HG02763 (cell line): ENCODE data around the gene FOCAD.
"Not testable (repeated sequence)": the region's sequence is repeated elsewhere in the genome, so short reads cannot be mapped to it uniquely, and the experiment has no call there.

ENCODE experiments used
- ATAC-seq: cut with Tn5 transposase; IDR thresholded peaks from one replicate; pipeline ENCODE4 v1.9.1; 2021; ENCODE audit warnings: mild to moderate bottlenecking, moderate library complexity; ENCODE audit not compliant: unreplicated experiment

The FOCAD gene

DNA sequence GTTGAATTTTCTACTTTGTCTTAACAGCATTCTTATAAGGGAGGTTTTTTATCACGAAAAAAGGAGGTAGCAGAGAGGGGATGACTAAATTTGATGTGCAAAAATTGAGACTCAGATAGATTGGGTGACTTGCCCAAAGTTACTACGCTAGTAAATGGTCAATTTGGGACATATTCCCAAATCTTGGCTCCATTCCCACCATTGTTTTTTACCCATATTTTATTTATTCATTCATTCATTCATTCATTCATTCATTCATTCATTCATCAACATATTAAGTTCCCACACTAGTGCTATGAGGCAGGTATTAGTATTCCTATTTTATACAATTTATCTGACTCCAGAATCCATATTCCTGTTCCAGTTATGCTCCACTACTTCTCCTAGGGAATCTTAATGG, 261.8 kb downstream of the FOCAD start:
- ATAC-seq: no peak

GRCh38 chr9:20948703-20949102, 264.6 kb downstream of the FOCAD start:
- ATAC-seq: no peak

DNA sequence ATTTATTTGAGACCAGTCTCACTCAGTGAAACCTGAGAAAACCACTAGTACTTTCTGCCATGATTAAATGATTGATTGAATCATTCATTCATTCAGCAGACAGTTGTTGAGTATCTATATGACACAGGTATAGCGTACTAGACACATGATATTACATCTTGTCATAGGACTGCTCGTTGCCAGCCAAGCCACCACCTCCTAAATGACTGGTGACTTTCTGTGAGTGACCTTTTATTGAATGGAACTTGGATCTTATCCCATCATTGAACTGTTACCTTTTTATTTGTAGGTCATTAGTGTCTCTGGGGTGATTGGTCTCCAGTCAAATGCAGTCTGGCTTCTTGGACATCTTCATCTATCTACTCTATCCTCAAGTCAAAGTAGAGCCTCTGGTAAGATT, 266.6 kb downstream of the FOCAD start:
- no peak for ATAC-seq

DNA sequence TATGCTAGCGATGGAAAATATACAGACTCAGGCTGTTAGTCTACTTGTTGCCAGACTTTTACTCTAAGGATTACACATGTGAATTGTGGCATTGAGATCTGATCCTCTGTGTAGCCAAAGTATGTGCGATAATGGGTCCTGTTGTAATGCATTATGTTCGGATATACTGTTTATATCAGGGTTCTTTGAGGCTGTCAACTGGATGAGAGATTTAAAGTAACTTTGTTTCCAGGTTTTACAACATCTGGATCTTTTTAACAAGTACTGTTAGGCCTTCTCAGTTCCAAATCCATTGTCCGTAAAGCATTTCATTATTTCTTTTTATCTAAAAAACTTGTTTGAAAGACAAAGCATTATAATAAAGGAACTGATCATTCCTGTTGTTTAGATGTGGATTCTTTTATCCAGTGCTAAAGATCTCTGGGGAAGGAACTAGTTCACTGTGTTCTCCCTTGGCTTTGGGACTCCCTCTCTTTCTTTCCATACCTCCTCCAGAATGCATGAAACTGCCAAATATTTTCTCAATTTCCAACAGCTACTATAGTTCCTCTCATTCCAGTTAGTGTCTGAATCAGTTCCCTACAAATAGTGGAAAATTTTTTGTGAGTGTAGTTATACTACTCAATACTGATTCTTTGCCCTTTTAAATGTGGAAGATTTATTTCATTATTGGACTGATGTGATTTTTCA, 278.6 kb downstream of the FOCAD start:
- no peak for ATAC-seq

DNA sequence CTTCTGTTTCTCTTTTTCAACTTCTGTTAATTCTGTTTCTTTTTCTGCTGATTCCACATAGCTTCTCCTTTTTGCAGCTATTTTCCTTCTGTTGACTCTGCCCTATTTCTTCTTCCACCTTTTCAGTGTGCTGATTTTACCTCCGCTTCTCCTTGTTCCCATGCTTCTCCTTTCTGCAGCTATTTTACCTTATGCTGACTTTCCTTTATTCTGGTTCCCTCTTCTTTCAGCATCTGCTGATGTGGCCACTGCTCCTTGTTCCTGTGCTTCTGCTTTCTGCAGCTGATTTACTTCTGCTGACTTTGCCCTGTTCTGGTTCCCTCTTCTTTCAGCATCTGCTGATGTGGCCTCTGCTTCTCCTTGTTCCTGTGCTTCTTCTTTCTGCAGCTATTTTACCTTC, 288.6 kb downstream of the FOCAD start:
- ATAC-seq: no peak

- not testable (repeated sequence) for ATAC-seq
Measured at GRCh38 chr9:20973246-20973947, 289.3 kb downstream of the FOCAD start.

DNA sequence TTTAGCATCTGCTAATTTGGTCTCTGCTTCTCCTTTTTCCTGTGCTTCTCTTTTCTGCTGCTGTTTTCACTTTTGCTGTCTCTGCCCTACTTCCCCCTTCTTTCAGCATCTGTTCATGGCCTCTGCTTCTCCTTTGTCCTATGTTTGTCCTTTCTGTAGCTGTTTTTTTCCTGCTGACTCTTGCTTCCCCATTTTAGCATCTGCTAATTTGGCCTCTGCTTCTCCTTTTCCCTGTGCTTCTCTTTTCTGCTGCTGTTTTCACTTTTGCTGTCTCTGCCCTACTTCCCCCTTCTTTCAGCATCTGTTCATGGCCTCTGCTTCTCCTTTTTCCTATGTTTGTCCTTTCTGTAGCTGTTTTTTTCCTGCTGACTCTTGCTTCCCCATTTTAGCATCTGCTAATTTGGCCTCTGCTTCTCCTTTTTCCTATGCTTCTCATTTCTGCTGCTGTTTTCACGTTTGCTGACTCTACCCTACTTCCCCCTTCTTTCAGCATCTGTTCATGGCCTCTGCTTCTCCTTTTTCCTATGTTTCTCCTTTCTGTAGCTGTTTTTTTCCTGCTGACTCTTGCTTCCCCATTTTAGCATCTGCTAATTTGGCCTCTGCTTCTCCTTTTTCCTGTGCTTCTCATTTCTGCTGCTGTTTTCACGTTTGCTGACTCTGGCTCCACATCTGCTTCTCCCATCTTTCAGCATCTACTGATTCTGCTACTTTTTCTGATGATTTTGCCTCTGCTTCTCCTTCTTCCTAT, 290.3 kb downstream of the FOCAD start:
- ATAC-seq: not testable (repeated sequence)

DNA sequence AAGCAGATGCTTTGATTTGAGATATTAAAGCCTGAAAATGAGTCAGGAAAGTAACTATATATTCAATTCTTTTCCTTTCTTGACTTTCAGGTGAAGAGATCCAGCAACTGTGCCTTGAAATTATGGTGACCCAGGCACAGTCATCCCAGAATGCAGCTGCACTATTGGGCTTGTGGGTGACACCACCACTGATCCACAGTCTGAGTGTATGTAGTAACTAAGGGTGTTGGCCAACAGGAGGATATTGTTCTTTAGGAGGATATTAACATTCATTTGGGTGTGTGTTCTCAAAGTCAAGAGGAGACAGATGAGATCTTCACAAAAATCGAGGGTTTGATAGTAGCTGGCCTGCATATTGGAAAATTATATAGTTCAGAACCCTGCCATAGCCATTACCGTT, 294.2 kb downstream of the FOCAD start:
- no peak for ATAC-seq

- ATAC-seq: no peak
Measured at GRCh38 chr9:20980832-20981455, 296.9 kb downstream of the FOCAD start.

GRCh38 chr9:20981486-20981885, 297.4 kb downstream of the FOCAD start:
- ATAC-seq: no peak

GRCh38 chr9:20984506-20984905, 300.4 kb downstream of the FOCAD start:
- ATAC-seq: no peak

GRCh38 chr9:20985851-20986600, 302.0 kb downstream of the FOCAD start:
- ATAC-seq: no peak

GRCh38 chr9:20987521-20987920, 303.5 kb downstream of the FOCAD start:
- no peak for ATAC-seq

GRCh38 chr9:20988061-20988460, 304.0 kb downstream of the FOCAD start:
- no peak for ATAC-seq

GRCh38 chr9:20988671-20989315, 304.7 kb downstream of the FOCAD start:
- no peak for ATAC-seq

DNA sequence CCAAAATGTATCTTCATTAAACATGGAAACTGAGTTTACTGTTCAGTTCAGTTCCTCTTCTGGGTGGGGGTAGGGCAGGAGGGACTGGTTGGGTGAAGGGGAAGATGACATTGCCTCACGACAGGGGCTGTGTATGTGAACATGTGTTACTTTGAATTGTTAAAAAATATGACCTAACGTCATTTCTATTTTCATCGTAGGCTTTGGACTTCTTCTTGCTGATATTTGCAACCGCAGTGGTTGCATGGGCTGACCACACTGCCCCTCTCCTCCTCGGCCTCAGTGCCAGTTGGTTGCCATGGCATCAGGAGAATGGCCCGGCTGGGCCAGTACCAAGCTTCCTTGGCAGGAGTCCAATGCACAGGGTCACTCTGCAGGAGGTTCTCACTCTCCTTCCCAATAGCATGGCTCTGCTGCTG, 305.9 kb downstream of the FOCAD start:
- ATAC-seq: no peak

GRCh38 chr9:20990867-20991266, 306.8 kb downstream of the FOCAD start:
- ATAC-seq: no peak

DNA sequence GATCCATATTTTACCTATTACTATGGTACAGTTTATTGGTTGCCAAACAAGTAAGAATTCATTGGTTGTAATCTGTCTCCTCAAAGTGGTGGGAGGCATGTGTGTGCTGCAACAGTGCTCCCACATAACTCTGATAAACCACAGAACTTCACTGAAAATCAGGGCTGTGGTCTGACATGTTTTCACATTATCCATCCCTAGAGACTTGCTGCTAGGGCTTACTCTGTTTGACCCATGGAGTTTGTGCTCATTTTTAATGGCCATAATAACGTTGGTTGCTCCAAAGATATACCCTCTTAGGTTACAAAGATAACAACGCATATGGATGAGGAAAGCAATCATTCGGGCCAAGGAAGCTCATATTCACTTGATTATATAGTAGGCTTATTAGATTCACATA, 310.4 kb downstream of the FOCAD start:
- no peak for ATAC-seq

GRCh38 chr9:20995616-20996015, 311.6 kb downstream of the FOCAD start:
- no peak for ATAC-seq

- ATAC-seq: no peak
Measured at GRCh38 chr9:20996809-20997208, 312.8 kb downstream of the FOCAD start.
